ENCODE data around the gene CLDN1. TPM values are rescaled to one million over a fixed set of nuclear protein-coding genes. Genes with fewer than 3 reads are reported as not detected.

Gene CLDN1
- total and polyA plus RNA-seq, 2 of the 13 experiments (the other 11 are each of a cell fraction or from before 2014, with no cell fraction given): 42.7 to 51.6 TPM

- TF ChIP-seq USF2 (IDR thresholded peaks at IDR 0.05; ENCODE audit: low read depth, low read length): no peak
- no peak for TF ChIP-seq USF2 (CRISPR knock-in tag; IDR thresholded peaks at IDR 0.05; ENCODE audit: borderline replicate concordance)
- no peak for TF ChIP-seq ZFY (CRISPR knock-in tag; IDR thresholded peaks at IDR 0.05)
- TF ChIP-seq ZZZ3 (CRISPR knock-in tag; IDR thresholded peaks at IDR 0.05; ENCODE audit: borderline replicate concordance): no peak
- TF ChIP-seq, protein P1, sequence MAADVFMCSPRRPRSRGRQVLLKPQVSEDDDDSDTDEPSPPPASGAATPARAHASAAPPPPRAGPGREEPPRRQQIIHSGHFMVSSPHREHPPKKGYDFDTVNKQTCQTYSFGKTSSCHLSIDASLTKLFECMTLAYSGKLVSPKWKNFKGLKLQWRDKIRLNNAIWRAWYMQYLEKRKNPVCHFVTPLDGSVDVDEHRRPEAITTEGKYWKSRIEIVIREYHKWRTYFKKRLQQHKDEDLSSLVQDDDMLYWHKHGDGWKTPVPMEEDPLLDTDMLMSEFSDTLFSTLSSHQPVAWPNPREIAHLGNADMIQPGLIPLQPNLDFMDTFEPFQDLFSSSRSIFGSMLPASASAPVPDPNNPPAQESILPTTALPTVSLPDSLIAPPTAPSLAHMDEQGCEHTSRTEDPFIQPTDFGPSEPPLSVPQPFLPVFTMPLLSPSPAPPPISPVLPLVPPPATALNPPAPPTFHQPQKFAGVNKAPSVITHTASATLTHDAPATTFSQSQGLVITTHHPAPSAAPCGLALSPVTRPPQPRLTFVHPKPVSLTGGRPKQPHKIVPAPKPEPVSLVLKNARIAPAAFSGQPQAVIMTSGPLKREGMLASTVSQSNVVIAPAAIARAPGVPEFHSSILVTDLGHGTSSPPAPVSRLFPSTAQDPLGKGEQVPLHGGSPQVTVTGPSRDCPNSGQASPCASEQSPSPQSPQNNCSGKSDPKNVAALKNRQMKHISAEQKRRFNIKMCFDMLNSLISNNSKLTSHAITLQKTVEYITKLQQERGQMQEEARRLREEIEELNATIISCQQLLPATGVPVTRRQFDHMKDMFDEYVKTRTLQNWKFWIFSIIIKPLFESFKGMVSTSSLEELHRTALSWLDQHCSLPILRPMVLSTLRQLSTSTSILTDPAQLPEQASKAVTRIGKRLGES (CRISPR knock-in tag; IDR thresholded peaks at IDR 0.05; ENCODE audit: borderline replicate concordance): no peak; the same call in 1 of the 2 replicates
- peak; percentile 95 for TF ChIP-seq HMG20B (CRISPR knock-in tag; conservative IDR thresholded peaks at IDR 0.05)
- TF ChIP-seq DPF2 (CRISPR knock-in tag; IDR thresholded peaks at IDR 0.05; ENCODE audit: borderline replicate concordance, low read depth): peak; percentile 93
- peak; percentile 87 for TF ChIP-seq SIX4 (CRISPR knock-in tag; IDR thresholded peaks at IDR 0.05)
- TF ChIP-seq, protein P2, sequence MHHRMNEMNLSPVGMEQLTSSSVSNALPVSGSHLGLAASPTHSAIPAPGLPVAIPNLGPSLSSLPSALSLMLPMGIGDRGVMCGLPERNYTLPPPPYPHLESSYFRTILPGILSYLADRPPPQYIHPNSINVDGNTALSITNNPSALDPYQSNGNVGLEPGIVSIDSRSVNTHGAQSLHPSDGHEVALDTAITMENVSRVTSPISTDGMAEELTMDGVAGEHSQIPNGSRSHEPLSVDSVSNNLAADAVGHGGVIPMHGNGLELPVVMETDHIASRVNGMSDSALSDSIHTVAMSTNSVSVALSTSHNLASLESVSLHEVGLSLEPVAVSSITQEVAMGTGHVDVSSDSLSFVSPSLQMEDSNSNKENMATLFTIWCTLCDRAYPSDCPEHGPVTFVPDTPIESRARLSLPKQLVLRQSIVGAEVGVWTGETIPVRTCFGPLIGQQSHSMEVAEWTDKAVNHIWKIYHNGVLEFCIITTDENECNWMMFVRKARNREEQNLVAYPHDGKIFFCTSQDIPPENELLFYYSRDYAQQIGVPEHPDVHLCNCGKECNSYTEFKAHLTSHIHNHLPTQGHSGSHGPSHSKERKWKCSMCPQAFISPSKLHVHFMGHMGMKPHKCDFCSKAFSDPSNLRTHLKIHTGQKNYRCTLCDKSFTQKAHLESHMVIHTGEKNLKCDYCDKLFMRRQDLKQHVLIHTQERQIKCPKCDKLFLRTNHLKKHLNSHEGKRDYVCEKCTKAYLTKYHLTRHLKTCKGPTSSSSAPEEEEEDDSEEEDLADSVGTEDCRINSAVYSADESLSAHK (CRISPR knock-in tag; IDR thresholded peaks at IDR 0.05; ENCODE audit: borderline replicate concordance): no peak
- TF ChIP-seq KLF15 (CRISPR knock-in tag; IDR thresholded peaks at IDR 0.05; ENCODE audit: borderline replicate concordance): no peak
- no peak for TF ChIP-seq MYC (CRISPR knock-in tag; IDR thresholded peaks at IDR 0.05; ENCODE audit: borderline replicate concordance)
- no peak for TF ChIP-seq ZNF567 (CRISPR knock-in tag; IDR thresholded peaks at IDR 0.05; ENCODE audit: borderline replicate concordance)
- no peak for TF ChIP-seq ZNF350 (CRISPR knock-in tag; IDR thresholded peaks at IDR 0.05; ENCODE audit: borderline replicate concordance, low read depth)
- no peak for TF ChIP-seq HNRNPL (IDR thresholded peaks at IDR 0.05; ENCODE audit: low read depth, low read length)
- no peak for TF ChIP-seq ZNF235 (CRISPR knock-in tag; IDR thresholded peaks at IDR 0.05; ENCODE audit: borderline replicate concordance)
- TF ChIP-seq HMGXB4 (CRISPR knock-in tag; IDR thresholded peaks at IDR 0.05; ENCODE audit: borderline replicate concordance in 1 of 2, low read depth in 1 of 2): peak in 1 of 2 experiments; percentile 27; a peak in 1 of 4 replicates
- no peak for TF ChIP-seq ZNF24 (IDR thresholded peaks at IDR 0.05)
- TF ChIP-seq THAP11 (CRISPR knock-in tag; IDR thresholded peaks at IDR 0.05): peak; percentile 72
- no peak for TF ChIP-seq CC2D1A (CRISPR knock-in tag; IDR thresholded peaks at IDR 0.05)
Observed at GRCh38 chr3:190330936-190331734, 8.9 kb upstream of the CLDN1 start (continued).
